AG04449 (cell line): ENCODE results near the gene COPS8.

Experiments
- CTCF ChIA-PET: fragments of 350-600 bp; formaldehyde crosslinking; extraction: SDS; loops from one replicate; lab custom pipeline; 2021; ENCODE audit warnings: antibody characterized with exemption; lab: Yijun Ruan, JAX
- POLR2A ChIA-PET: fragments of 400-600, 350-600 bp; formaldehyde crosslinking; extraction: SDS; loops from one replicate; lab custom pipeline; 2020; ENCODE audit warnings: antibody characterized with exemption, inconsistent platforms; lab: Yijun Ruan, JAX
- DNase-seq: peaks from one replicate; pipeline ENCODE4 v3.0.0-alpha.2; 2010; ENCODE audit warnings: low read depth, low spot score
- H3K4me3 ChIP-seq: 2 replicates; pipeline ENCODE4 v1.5.1; 2011; ENCODE audit warnings: low read depth, mild to moderate bottlenecking, control low read depth, low read length
- TF ChIP-seq, protein P1 (sequence below): IDR thresholded peaks from one replicate; pipeline ENCODE4 v1.5.1; 2011; ENCODE audit warnings: mild to moderate bottlenecking, moderate library complexity, low read length, control low read depth, inconsistent platforms; ENCODE audit not compliant: insufficient read depth; ENCODE audit errors: missing control alignments

Gene COPS8

GRCh38 chr2:237130562-237131421 lies 45.1 kb downstream of the COPS8 start:
- TF ChIP-seq, protein P1, sequence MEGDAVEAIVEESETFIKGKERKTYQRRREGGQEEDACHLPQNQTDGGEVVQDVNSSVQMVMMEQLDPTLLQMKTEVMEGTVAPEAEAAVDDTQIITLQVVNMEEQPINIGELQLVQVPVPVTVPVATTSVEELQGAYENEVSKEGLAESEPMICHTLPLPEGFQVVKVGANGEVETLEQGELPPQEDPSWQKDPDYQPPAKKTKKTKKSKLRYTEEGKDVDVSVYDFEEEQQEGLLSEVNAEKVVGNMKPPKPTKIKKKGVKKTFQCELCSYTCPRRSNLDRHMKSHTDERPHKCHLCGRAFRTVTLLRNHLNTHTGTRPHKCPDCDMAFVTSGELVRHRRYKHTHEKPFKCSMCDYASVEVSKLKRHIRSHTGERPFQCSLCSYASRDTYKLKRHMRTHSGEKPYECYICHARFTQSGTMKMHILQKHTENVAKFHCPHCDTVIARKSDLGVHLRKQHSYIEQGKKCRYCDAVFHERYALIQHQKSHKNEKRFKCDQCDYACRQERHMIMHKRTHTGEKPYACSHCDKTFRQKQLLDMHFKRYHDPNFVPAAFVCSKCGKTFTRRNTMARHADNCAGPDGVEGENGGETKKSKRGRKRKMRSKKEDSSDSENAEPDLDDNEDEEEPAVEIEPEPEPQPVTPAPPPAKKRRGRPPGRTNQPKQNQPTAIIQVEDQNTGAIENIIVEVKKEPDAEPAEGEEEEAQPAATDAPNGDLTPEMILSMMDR = no peak
- DNase-seq = no peak
- POLR2A ChIA-PET = no interaction called here
- CTCF ChIA-PET = no interaction called here
- no peak overlapping the region for H3K4me3 ChIP-seq

- TF ChIP-seq, protein P1 = no peak
- no peak overlapping the region for H3K4me3 ChIP-seq
- CTCF ChIA-PET = interaction anchor here (0.7 to 3.8 kb wide), 4 partner anchors 10 to 520 kb away, joined by 3 to 22 read pairs (median 10); no protein-coding TSS in a partner anchor
- DNase-seq = no peak
- POLR2A ChIA-PET = no interaction called here
These were observed 46.3 kb downstream of the COPS8 start for GRCh38 chr2:237131749-237132533.

GRCh38 chr2:237132799-237133198 lies 47.1 kb downstream of the COPS8 start:
- no peak overlapping the region for H3K4me3 ChIP-seq
- TF ChIP-seq, protein P1 = no peak
- no peak for DNase-seq
- POLR2A ChIA-PET = no interaction called here
- CTCF ChIA-PET = interaction anchor here (0.7 to 3.8 kb wide), 5 partner anchors 11 to 439 kb away, joined by 3 to 22 read pairs (median 4); no protein-coding TSS in a partner anchor

DNA sequence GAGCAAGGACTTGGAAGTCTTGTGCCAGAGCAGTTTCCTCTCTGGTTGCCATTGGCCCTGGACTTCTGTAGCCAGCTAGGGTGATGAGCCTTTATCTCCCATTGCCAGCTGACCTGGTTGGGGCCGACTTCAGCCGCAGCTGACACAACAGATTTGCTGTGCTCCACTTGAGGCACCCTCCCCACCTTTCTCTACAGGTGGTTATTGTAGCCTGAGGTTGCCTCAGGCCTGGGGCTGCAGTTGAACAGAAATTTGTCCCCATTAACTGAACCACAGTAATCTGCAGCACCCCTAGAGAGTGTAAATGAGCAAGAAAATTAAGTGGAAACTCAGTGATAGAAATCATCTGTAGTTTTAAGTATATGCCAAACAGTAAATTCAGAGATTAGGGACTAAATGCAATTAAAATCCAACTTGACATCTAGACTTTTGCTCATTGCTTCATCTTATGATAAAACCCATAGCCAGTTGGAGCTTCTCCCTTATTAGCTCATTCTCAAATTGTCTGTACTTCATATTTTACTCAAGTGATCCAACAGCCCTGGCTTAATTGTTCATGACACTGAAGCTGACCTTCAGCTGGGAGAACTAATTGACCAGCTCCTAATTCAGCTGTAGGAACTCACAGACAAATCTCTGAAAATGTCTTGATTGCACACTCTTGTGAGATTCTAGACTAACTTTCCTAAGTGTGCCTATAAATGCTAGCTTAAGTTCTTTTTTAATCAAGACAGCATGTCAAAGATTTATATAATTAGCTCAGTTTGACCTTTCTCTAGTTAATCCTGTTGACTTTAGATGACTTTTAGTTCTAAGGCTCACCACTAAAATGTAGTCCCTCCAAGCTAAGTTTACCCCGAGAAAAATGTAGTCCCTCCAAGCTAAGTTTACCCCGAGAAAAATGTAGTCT lies 48.9 kb downstream of the COPS8 start:
- CTCF ChIA-PET = interaction anchor here (0.8 to 3.8 kb wide), 11 partner anchors 8 to 437 kb away, joined by 3 to 22 read pairs (median 4); no protein-coding TSS in a partner anchor
- H3K4me3 ChIP-seq = no peak overlapping the region
- DNase-seq = no peak
- POLR2A ChIA-PET = no interaction called here
- TF ChIP-seq, protein P1 = no peak

GRCh38 chr2:237136824-237137223 lies 51.1 kb downstream of the COPS8 start:
- TF ChIP-seq, protein P1 = no peak
- POLR2A ChIA-PET = no interaction called here
- CTCF ChIA-PET = interaction anchor here (2.2 kb wide), 1 partner anchor 15 kb away, joined by 8 read pairs; no protein-coding TSS in a partner anchor
- H3K4me3 ChIP-seq = no peak overlapping the region
- no peak for DNase-seq
